Measurements from ENCODE around the gene ALK.

Gene ALK

DNA sequence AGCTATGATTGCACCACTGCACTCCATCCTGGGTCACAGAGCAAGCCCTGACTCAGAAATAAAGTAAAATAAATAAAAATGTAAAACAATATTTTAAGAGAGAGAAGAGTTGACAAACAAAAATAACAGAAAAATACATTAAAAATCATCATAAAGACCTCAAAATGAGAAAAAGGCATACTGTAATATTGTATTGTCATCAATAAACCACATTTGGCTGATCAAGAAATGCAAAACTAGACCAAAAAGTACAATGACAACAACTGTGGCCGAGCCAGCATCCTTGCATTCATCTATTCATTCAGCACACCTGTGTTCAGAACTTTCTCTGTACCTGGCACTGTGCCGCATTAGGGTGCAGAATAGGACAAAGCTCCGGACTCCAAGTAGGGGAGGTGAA is 121.8 kb downstream of the ALK start:
- DNase-seq (ENCODE audit: low read depth in 2 of 2, low spot score in 1 of 2) = no peak

DNA sequence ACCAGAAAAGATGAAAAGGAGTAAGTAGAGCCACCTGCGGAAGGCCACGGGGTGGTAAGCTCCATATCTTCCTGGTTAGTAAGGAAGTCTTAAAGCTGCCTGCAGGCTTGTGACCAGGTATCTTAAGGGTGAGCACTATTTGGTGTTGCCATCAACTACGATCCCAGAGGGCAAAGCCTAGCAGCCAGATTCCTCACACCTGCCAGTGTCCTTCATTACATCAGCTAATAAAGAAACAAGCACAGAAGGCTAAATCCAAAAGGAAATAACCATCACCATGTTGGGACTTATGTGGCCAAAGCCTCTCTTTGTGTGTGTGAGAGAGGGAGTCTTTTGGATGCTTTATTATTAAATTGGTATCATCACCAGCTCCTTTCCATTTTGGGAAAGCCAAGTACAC is 123.5 kb downstream of the ALK start:
- DNase-seq (ENCODE audit: low read depth in 2 of 2, low spot score in 1 of 2) = no peak

DNA sequence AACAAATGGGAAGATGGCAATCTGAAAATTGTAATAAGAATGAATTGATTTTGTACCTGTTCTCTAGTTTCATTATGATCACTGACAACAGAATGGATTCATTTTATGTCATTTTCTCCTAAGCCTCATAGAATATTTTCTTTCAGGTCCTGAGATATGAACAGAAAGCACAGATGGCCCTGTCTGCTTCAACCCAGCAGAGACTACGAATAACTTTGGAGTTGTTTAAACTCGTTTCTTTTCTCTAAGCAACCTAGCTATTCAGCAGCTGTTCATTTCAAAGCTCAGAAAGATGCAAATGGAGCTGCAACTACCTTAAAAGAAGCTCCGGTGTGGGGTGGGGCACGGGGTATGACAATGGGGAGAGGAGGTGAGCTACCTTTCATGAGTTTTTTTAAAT is 124.9 kb downstream of the ALK start:
- no peak for DNase-seq (ENCODE audit: low read depth in 2 of 2, low spot score in 1 of 2)

DNA sequence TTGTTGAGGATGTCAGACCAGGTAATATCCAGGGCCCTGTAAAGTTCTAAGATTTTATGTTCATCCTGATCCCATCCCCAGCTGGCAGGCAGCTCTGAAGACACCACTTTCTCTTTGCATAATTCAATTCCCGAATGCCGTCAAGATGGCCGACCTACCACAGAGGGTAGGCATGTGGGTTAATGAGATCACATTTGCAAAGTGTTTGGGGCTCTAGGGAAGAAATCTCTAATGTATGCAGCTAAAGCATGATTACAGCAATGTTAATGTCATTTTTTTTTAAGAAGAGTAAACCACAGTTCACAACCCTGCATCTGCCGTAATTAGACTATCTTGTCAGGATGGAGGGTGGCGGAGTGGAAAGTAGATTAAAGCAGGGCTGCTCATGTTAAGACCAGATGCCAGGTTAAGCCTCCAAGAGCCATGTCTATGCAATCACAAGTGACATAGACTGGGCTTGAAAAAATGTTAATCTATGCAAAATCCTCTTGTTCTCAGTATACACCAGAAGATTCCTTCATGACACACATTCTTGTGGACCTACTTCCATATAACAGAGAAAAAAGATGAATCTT is 131.4 kb downstream of the ALK start:
- DNase-seq (ENCODE audit: low read depth in 2 of 2, low spot score in 1 of 2) = no peak

DNA sequence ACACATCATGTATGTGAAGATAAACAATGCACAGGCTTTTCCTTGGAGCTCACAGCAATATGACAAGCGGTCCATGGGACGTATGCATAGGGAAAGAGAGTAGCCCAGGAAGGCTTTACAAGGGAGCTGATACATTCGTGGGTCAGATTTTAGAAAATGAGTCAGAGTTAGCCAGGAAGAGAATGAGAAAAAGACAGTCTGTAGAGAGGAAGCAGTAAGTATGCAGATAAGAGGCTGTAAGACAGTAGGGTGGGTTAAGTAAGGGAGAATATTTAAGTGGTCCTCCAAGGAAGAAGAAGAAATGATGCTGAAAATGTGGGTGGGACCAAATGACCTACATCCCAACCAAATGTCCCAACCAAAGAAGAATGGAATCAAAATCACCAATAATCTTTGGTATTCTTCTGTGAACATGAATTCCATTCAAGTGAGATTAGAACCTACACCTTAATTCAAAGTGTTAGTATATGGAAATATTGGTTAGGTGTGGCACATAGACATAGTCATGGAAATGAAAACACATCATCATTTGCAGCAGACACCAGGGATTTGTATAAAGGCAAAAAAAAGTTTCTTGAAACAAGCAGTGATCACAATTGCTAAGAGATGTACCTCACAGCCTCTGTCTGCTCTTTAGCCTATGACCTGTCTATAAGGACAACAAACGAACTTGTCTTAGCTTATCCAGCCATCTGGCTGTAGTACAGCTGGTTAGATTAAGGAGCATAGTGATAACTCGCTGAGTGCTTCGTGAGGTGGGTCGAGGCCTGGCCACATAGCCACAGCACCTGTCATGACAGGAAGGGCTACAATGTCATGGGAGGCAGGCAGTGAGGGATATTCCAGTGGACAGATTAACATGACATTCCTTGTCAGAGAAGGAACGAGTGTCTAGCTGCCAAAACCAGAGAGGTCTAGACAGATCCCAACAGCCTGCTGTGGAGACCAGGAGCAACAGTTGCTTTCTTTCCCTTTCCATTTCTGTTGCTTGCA is 133.6 kb downstream of the ALK start:
- no peak for DNase-seq (ENCODE audit: low read depth in 2 of 2, low spot score in 1 of 2)

DNA sequence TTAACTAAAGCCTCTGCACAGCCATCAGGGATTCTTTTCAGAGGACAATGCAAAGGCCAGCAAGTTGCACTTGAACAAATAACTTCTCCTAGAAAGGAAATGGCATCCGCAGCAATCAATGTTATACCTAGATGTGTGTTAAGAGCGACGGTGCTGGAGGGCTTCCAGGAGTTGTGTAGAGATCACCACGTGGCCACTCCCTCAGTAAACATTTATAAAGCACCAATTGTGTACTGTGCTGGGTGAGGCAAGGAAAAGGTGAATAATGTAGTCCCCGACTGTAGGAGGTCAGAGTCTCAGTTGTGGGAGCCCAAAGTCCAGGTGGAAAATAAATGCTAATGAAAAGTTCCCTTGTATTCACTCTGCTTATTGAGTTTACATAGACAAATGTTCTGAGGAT is 135.0 kb downstream of the ALK start:
- DNase-seq (ENCODE audit: low read depth in 2 of 2, low spot score in 1 of 2) = no peak

DNA sequence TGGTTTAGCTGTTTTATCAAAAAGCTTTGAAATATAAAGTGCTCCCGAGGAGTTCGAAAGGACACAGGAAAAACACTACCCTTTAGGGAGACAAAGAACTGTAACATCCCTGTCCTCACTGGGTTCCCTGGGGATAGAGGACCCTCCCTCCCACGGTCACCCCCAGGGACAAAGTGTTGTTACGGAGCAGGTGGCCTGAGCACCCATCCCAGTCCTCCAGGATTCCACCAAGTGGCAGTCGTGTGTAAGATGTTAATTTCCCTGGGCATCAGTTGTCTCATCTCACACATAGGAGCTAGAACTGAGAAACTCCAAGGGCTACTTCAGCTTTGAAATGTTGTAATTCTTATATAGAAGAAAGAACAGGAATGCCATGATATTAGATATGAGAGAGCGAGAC is 137.7 kb downstream of the ALK start:
- DNase-seq (ENCODE audit: low read depth in 2 of 2, low spot score in 1 of 2) = no peak

DNA sequence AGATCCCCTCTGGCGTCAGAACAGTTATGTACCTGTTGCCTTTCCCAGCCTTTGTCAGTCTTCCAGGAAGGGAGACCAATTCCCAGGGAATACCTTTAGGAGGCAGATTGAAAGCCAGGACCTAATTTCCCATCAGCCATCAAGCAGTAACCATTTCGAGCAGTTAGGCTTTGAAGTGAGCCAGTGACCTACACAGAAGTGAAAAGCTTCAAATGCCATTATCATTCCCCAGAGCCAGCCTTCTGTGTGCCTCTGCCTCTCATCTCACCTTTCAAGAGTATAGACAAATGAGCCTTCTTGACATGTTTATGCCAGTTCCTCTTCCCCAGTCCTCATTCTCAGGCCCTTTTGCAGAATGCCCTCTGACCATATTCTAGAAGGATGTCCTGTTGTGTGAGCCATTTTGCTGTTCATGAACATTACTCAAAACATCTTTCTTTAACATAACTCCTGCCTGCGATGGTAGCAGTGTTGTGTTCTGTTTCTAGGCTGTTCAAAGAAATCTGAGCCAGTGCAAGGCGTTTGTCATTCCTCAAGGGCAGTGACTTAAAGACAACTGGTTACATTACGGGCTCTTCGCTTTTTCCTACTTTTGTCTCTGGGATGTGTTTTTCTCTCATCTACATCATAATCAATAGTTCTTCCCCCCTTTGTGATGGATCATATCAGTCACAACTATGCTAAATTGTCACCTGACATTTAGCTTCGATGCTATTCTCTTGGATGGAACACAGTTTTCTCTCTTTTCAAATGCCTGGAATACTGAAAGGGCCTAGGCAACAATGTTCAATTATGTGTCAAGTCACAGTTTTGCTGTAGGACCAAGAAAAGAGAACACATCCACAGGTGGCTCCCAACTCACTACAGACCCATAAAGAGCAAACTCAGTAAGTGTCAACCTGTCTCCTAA is 138.6 kb downstream of the ALK start:
- no peak for DNase-seq (ENCODE audit: low read depth in 2 of 2, low spot score in 1 of 2)

DNA sequence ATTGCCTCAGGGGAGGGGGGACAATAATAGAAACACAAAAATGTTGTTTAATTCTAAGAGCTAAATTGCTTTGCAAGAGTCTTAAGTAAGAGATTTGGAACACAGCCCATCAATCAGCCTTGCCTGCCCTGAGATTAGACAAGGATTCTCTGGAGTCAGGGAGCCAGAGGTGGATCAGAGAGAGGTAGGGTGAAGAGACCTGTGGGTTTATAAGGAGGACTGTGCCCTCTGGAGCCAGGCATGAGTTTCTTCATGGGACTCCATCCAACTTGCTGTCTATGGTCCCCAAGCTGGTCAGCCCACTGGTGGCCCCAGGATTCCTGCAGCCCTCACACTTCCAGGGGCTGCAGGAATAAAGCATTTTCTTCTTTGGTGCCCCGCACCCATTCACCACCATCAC is 139.3 kb downstream of the ALK start:
- DNase-seq (ENCODE audit: low read depth in 2 of 2, low spot score in 1 of 2) = no peak

DNA sequence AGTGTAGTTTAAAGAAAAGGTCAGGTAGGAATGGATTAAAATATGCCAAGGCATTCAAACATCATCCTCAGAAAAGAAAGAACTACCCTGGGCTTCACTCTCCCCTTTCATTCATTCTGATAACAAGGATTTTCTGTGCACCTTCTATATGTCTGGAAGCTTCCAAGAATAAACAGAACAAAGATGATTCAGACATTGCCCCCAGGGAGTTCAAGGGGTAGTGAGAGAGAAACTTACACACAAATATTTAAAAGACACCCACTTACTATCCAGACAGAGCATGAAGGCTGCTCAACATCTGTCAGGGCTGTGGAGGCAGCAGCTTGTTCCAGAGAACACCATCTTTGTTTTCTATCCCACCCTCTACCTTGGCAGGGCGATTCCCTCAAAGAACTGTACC is 140.5 kb downstream of the ALK start:
- DNase-seq (ENCODE audit: low read depth in 2 of 2, low spot score in 1 of 2) = no peak

DNA sequence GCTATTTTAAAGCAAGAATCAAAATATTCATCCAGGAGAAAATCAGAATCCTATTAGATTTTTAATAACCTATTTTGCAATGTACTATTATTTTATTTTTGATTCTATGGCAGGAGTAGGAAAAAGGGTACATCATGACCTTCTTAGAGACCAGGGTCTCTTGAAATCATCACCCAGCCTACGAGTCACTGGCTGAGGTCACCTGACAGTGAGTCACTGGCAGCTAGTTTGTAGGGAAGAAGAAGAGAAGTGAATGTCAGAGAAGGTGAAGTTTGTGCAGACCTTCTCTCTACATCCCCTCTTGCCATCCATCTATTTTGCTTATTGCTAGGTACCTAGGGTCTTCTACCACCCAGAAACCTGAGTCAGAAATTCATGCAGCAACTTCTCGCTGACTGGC is 144.2 kb downstream of the ALK start:
- DNase-seq (ENCODE audit: low read depth in 2 of 2, low spot score in 1 of 2) = no peak

DNA sequence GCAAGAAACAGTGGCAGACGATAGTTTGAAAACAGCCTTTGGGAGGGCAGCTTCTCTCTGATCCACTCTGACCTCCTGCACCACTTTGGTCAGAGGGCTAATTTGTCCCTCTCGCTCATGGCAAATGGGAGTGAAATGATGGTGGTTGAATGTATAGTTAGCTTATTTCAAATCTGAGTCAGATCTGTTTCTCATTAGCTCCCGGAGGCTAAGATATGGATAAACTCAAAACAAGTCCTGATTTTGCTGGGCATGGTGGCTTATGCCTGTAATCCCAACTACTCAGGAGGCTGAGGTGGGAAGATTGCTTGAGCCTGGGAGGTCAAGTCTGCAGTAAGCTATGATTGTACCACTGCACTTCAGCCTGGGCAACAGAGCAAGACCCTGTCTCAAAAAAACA is 145.0 kb downstream of the ALK start:
- DNase-seq (ENCODE audit: low read depth in 2 of 2, low spot score in 1 of 2) = no peak

DNA sequence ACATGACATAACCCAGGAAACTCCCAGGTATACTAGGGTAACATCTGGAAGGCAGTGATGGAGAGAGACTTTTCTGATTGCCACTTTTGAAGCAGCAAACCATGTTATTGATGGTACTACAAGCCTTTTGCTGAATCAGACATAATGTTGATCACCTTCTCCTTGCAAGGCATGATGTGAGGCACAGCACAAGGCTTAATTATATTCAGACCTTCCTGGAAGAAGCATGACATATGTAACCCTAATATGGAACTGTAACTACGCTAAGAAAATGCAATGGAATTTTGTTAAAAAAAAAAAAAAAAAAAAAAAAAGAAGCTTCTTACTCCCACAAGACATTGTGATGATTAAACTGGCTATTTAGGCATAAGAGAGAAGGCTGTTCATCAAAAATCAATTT is 145.4 kb downstream of the ALK start:
- no peak for DNase-seq (ENCODE audit: low read depth in 2 of 2, low spot score in 1 of 2)

DNA sequence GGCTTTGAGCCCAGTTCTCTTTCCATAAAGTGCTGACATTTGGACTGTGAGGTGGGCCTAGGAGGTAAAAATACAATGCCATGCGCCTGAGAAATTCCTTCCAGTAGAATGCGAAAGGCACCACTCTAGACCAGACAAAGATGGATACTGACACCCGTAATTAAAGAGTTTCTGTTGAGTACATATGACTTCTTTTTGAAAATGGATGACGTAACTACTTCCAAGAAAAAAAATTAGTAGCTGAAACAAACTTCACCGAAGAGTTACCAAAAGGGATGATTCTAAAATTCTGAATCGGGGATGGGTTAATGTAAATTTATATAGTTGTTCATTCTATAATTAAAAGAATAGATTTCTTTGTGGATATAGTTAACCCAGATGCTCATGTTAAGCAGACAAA is 146.8 kb downstream of the ALK start:
- DNase-seq (ENCODE audit: low read depth in 2 of 2, low spot score in 1 of 2) = no peak

DNA sequence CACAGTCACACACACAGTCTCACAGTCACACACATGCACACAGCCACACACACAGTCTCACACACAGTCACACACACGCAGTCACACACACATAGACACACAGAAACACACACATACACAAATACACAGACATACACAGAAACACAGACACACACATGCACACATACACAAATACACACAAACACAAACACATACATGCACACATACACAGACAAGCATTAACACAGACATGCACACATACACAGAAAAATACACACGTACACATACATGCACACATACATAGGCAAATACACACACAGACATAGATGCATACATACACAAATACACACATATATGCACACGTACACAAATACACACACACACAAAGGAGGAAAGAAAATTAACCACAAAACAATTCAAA is 150.5 kb downstream of the ALK start:
- no peak for DNase-seq (ENCODE audit: low read depth in 2 of 2, low spot score in 1 of 2)

DNA sequence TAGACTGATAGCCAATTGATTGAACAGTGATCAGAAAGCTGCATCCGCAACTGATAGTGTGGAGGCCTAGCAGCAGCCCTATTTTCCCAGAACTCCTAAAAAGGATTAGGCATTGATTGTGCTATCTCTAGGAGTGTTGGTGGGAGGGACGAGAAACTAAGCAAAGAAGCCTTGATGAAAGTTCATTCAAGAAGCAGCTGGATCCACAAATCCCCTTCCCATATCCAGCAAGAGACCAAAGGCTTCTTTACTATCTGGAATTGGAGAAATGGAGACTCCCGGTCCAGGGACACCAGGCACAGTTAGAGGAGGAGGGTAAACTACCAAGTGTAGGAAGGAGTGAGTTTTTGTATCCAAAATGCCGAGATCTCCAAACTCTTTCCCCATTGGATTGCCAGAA is 151.5 kb downstream of the ALK start:
- DNase-seq (ENCODE audit: low read depth in 2 of 2, low spot score in 1 of 2) = no peak

DNA sequence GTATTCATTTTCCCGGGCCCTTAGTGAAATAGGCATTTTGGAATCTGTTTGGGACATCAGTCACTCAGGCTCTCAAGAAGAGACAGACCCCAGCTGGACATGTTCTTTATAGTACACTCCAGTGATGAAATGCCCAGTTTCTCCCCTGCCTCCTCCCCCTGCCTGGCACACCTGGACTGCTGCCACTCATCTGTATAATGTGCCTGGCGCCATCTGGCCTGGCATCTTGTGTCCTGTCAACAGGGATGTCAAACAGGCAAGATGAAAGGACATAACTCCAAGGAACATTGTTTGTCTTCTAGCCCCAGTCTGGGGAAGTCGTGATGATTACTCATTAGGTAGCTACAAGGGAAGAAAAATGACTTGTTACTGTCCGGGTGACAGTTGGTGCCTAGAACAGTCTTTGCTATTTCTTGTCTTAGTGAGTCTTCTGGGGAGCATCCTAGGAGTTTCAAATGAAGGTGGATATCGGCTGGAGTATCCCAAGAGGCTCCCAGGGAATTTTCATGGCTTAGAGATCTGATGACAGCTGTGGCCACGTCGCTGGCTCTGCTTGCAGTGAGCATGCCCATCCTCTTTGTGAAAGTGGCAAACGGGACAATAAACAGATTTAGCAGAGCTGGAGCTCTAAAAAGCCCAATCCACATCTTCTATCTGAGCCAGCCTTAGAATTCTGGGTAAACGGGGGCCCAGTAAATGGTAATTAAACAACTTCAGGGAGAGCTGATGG is 153.6 kb downstream of the ALK start:
- DNase-seq (ENCODE audit: low read depth in 2 of 2, low spot score in 1 of 2) = no peak

DNA sequence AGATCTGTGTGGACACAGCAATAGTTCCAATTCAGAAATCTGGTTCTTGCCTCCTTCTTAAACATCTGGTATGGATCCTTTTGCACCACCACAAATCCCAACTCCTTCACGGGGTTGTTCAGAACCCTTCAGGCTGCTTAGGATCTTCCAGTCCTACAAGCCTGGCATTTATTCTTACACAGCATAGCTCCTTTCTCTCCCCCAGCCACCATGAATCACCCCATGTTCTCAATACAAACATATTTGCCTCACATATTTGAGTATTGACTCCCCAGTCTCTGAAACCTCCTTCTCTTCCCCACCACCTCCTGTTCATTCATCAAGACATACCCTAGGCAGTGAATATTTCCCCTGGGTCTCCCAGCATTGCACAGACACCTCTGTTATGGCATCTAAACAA is 155.2 kb downstream of the ALK start:
- DNase-seq (ENCODE audit: low read depth in 2 of 2, low spot score in 1 of 2) = no peak

DNA sequence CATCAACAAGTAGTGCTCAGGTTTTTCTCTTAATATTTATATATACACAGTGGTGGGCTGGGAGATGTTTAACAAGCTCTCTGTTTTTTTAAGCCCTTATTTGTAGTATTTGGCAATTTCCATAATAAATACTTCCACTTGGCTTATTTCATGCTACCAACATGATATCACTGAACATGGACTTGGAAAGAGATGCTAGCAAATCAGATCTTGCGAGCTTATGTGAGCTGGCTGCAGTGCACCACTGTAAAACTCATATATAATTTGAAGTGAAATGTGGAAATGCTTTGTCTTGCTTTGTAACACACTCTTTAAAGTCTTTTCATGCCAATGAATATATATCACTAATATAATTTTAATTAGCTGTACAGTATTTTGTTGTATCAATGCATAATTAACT is 155.7 kb downstream of the ALK start:
- no peak for DNase-seq (ENCODE audit: low read depth in 2 of 2, low spot score in 1 of 2)

DNA sequence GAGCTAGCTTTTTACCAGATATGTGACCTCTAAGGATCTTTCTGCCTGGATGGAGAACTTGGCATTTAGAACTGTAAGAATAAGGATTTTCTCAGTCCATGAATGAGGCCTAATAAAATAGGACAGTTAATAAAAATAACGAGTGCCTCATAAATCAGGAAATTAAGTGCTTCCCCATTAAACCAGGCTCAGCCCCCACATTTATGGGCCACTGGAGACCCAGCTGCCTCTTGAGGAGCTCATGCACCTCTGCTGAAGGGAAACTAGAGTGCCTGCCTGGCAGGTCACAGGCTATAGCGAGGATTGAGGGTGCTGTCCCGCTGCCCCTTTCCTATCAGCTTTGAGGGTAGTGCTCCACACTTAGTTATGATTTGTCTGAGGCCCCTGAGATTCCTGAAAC is 158.0 kb downstream of the ALK start:
- DNase-seq (ENCODE audit: low read depth in 2 of 2, low spot score in 1 of 2) = no peak

DNA sequence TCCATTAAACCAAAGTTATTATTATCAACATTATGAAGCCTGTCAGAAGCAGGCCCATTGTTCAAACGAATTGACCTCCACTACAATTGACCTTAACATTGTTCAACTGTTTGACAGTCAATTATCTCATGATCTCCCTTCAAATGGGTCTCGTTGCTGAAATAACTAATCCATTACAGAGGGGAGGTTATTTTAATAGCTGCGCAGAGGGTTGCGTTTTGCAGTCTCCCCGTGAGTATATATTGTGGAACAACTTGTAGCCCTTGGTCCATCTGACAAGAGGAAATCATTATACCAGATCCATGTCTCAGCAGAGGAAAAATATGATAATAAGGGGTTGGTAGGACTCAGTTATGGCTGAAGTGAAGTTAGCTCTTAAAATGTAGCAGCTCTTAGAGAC is 159.1 kb downstream of the ALK start:
- DNase-seq (ENCODE audit: low read depth in 2 of 2, low spot score in 1 of 2) = no peak
